RPMI8226 (cell line): Measurements from ENCODE around the gene FCRL3.
"Not testable (repeated sequence)": the region's sequence is repeated elsewhere in the genome, so short reads cannot be mapped to it uniquely, and the experiment has no call there.

Experiments used
- DNase-seq: peaks from one replicate; pipeline ENCODE4 v3.0.0-alpha.2; 2015

Gene FCRL3, protein sequence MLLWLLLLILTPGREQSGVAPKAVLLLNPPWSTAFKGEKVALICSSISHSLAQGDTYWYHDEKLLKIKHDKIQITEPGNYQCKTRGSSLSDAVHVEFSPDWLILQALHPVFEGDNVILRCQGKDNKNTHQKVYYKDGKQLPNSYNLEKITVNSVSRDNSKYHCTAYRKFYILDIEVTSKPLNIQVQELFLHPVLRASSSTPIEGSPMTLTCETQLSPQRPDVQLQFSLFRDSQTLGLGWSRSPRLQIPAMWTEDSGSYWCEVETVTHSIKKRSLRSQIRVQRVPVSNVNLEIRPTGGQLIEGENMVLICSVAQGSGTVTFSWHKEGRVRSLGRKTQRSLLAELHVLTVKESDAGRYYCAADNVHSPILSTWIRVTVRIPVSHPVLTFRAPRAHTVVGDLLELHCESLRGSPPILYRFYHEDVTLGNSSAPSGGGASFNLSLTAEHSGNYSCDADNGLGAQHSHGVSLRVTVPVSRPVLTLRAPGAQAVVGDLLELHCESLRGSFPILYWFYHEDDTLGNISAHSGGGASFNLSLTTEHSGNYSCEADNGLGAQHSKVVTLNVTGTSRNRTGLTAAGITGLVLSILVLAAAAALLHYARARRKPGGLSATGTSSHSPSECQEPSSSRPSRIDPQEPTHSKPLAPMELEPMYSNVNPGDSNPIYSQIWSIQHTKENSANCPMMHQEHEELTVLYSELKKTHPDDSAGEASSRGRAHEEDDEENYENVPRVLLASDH

DNA sequence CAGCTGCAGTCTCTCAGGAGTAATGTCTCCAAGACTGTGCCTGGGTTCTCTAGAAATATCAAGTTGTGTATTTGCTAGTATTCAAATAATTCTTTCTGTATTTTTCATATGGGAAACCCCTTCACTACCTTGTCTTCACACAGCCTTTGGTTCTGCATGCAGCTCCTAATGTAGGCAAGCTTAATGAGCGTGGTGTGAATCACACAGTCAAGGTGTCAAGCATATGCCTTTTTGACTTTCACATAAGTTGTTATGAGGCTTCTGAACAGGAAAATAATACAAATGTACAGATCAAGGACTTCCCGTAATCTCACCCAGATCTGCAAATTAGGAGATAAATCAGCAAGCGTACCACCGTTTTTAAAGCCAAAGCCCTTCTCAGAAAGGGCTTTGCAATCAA is at the start of gene FCRL3:
Gene FCRL3, minus strand, starts transcription at position 38 of the 400 bp plus-strand sequence. CDS start 280 bp downstream, outside the sequence.
- no peak for DNase-seq

DNA sequence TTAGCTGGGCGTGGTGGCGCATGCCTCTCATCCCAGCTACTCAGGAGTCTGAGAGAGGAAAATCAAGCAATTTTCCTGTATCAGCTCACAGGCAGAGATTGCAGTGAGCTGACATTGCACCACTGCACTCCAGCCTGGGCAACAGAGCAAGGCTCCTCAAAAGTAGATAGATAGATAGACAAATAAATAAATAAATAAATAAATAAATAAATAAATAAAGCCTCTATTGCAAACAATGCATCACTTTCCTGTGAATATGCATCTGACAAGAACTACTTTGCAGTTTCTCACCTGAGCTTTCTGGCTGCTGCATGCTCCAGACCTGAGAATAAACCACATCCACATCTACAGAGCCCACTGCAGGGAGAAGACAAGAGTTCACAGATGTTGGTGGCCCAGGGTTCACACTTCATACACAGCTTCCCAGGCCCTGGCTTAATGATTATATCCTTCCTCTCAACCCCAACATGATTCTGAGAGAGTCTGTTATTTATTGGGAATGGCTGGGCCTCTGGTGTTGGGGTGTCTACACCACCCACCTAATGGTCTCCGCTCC is 47.8 kb upstream of the FCRL3 start:
- no peak for DNase-seq

DNA sequence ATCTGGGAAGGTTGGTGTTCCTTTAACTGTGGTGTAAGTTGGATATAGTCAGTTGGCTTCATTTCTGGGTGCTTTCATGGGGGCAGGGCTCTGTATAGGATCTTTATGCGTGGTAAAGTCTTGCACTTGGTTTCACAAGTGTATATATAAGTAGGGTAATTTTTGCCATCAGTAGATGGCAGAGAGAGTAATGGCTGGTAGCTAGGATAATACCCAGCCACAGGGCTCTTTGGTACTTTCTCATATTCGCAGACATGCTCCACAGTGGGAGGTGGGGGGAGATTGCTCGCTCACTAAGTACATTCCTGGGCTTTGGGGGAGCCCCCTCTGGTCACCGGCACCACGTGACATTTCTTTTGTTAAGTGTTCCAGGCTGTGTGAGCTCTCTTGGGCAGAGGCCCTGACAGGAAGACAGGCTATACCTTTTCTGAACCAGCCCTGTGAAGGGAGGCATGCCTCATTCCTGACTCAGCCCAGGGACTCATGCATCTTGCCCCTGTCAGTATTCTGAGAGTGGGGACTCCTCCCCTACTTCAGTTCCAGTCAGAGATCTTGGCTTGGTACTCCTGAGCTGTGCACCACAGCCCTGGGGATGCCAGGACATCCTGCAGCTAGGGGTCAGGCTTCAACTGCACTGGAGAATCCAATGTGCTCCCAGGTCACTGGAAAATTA is 38.8 kb upstream of the FCRL3 start:
- DNase-seq, result no peak

DNA sequence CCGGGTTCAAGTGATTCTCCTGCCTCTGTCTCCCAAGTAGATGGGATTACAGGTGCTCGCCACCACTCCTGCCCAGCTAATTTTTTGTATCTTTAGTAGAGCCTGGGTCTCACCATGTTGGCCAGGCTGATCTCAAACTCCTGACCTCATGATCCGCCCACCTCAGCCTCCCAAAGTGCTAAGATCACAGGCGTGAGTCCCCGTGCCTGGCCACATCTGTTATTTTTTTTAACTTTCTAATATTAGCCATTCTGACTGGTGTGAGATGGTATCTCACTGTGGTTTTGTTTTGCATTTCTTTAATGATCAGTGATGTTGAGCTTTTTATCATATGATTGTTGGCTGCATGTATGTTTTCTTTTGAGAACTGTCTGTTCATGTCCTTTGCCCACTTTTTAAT is 35.4 kb upstream of the FCRL3 start:
- not testable (repeated sequence) for DNase-seq

DNA sequence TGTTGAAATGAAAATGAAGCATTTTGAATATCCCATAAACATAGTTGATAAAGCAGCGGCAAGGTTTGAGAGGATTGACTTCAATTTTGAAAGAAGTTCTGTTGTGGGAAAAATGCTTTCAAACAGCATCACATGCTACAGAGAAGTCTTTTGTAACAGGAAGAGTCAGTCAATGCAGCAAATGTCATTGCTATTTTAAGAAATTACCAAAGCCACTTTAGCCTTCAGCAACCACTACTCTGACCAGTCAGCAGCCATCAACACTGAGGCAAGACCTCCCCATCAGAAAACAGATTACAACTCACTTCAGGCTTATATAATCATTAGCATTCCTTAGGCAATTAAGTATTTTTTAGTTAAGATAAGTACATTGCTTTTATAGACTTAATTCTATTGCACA is 33.8 kb upstream of the FCRL3 start:
- peak; percentile 72 for DNase-seq

DNA sequence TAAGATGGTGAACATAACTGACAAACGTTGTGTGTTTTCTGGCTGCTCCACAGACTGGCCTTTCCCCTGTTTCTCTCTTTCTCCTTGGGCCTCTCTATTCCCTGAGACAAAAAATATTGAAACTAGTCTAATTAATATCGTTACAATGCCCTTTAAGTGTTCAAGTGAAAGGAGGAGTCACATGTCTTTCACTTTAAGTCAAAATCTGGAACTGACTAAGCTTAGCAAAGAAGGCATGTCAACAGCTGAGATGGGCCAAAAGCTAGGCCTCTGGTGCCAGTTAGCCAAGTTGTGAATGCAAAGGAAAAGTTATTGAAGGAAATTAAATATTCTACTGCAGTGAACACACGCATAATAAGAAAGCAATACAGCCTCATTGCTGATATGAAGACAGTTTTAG is 32.2 kb upstream of the FCRL3 start:
- DNase-seq, result no peak

DNA sequence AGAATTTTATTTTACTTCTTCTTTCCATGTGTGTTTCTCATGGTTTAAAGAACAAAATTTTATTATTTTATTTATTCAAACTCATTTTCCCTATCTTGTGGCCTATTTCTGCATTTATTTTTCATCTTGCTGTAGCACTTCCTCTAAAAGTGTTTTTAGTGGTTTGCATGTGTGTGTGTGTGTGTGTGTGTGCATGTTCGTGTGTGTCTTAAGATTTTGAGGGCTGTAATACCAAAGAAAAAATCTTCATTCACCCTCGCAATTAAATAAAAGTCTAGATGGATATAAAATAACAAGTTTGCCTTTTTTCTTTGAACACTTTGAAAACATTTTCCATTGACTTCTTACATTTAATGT is 24.6 kb upstream of the FCRL3 start:
- DNase-seq, result no peak

DNA sequence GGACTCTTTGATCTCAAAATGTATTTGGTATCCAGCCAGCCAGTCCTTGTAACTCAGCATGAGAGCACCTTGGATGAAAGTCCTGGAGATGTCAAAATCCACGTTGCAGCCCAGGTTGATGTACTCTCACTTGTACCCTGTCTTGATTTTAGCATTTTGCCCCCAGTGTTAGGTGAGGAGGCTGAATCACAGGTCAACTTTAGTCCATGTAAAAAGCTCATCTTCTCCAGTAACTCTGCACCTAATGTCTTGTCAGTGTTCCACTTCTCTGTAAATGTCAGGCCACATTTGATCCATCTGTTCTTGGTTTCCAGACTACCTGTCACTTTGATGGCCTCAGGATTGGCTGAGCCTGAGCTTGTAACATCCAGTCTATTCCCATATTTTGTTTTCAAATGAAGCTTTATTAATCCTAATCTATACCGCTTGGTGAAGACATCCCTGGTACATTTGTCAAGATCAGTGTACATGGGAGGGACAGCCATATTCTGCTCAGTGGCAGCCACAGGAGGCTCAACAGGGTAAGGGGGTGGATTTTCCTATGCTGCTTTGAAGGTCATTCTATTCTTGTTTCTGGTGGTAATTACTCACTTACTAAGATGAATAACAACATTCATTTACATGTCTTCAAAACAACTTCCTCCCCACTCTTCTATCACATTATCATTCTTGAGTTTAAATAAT is 24.1 kb upstream of the FCRL3 start:
- no peak for DNase-seq

DNA sequence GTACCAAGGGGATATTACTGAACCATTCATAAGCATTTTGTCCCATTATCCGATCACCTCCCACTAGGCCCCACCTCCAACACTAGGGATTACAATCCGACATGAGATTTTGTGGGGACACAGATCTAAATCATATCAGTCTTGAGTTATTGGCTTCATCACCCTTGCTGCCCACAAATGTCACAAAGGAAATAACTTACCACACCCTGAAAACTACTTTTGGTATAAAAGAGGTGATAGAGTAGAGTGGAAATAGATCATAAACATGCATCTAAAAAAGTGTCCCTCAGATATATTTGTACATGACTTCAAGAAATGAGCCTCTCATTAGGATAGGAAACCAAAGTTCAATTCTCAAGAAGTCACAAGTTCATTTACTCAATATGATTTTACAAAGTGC is 22.6 kb upstream of the FCRL3 start:
- no peak for DNase-seq

DNA sequence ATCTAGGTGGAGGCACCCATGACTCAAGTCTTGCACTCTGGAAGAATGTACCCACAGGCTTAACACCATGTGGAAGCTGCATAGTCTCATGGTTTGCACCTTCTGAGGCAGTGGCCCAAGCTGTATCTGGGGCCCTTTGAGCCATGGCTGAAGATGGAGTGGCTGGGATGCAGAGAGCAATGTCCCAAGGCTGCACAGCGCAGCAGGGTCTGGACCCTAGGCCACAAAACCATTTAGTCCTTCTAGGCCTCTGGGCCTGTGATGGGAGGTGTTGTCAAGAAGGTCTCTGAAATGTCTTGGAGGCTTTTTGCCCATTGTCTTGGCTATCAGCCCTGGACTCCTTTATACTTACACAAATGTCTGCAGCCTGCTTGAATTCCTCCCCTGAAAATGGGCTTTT is 21.4 kb upstream of the FCRL3 start:
- DNase-seq, result no peak

DNA sequence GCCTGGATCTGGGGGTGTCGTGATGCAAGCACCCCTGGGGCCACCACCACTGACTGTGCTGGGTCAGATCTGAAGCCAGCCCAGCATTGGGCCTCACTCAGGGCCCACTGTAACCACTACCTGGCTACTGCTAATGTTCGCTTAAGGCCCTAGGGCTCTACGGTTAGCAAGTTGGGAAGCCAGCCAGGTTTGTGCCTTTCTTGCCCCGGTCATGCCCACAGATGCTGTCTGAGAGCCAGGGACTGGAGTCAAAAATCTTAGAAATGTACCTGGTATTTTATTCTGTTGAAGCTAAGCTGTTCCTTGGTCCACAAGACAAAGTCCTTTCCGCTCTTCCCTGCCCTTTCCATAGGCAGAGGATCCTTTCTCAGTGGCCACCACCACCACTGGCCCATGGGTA is 15.2 kb upstream of the FCRL3 start:
- DNase-seq, result no peak

DNA sequence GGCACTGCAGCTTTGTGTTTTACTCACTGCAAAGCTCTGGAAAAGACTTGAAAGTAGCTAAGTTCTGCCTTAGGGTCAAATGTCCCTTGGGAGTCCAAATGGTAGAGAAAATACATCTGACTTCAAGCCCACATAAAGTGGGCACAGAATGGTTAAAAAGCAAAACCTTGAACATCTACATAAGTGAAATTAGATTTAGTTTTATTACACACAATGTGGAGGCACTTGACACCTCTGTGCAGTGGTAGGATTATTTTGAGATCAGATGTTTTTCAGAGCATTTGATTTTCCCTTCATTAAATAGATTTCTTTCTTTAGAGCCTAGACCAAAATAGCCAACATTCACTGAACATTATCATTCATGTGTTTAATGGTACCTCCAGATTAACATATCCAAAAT is 11.2 kb upstream of the FCRL3 start:
- DNase-seq, result no peak

DNA sequence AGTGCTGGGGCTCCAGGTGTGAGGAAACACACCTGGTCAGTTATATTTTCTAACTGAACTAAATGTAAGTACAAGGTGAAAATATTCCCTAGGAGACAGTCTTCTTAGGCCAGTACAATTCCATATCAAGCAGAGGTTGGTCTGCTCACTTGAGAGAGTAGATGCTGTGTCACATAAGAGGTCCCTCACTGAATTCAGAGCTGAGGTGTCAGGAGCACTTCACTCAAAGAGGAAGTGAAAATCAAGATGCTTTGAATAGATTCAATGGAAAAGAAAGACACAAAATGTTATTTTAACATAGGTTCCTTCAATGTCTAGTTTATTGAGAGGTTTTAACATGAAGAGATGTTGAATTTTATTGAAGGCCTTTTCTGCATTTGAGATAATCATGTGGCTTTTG is 4.3 kb upstream of the FCRL3 start:
- DNase-seq, result peak; percentile 70

DNA sequence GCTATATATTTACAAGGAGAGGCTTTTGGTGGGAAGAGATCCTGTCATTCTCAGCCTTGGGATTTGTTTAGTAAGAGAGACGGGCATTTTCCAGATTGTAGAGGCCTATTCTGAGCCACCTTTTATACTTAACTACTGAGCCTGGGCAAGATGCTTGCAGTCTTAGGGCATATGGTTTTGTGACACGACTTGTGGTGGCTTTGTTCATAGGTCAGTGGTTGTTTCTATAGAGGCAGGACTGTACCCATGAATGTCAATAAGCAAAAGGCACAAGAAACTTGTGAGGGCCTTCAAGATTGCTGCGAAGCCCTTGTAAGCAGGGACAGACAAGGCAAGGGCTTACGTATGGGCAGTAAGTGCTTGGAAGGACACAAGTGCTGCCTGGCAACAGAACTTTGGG is 3.4 kb upstream of the FCRL3 start:
- DNase-seq, result no peak

DNA sequence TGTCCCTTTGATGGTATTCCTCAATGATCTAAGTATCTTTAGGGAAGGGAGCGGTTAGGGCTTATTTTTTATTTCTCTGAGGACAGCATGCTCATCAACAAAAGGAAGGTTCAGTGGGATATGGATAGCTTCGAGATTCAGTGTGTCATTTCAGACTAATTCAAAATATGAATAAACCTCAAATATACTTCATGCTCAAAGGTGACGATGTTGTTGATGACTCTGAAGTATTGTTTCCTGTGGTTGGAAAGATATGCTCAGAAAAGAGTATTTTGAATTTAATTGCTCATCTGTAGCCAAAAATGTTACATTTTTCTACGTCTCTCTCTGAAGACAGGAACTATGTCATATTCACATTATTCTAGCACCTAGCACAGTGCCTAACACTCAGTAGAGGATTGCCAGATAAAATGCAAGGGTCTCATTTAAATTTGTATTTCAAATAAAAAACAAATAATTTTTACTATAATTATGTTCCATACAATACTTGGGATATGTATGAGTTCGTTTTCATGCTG is 1.8 kb upstream of the FCRL3 start:
- no peak for DNase-seq

DNA sequence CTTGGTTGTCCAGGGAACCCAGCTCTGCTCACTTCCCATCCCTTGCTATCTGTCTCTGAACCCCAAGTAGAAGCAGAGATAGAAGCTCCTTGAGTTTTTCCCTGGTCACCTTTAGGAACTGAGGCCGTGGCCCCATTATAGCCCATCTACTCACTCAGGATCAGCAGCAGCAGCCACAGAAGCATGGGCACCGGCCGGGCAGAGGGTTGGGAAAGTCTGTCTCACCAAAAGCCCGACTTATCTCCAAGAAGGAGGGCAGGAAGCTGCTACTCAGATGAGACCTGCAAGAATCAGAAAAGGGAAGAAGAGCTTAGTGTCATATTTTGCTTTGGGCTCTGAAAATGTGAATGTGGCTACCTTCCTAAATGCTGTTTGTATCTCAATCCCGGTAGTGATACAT is 264 bp downstream of the FCRL3 start:
- DNase-seq, result no peak

DNA sequence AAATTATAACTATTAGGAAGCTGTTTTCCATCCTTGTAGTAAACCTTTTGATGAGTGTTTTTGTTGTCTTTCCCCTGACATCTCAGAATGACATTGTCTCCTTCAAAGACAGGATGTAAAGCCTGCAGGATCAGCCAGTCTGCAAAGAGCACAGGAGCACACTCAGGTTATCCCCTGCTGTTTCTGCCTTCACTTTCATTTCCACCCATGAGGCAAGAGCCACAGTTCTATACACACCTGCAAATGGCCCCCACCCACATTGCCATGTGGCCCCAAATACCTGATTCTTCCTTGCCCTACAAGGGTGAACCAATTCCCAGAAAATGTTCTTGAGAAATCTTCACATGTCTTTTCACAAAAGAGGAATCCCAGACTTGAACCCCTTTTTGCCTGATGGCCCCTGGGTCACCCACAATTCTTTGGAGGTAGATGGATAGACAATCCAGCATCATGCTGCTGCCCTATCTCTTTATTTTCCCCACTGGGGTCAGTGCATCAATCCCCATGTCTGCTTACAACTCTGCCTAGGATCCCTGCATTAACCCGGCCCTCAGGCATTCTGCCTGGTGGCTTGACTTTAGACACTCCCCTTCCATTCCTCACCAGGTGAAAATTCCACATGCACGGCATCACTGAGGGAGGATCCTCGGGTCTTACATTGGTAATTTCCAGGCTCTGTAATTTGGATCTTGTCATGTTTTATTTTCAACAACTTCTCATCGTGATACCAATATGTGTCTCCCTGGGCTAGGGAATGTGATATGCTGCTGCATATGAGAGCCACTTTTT is 2.6 kb downstream of the FCRL3 start:
- DNase-seq, result peak; percentile 50

DNA sequence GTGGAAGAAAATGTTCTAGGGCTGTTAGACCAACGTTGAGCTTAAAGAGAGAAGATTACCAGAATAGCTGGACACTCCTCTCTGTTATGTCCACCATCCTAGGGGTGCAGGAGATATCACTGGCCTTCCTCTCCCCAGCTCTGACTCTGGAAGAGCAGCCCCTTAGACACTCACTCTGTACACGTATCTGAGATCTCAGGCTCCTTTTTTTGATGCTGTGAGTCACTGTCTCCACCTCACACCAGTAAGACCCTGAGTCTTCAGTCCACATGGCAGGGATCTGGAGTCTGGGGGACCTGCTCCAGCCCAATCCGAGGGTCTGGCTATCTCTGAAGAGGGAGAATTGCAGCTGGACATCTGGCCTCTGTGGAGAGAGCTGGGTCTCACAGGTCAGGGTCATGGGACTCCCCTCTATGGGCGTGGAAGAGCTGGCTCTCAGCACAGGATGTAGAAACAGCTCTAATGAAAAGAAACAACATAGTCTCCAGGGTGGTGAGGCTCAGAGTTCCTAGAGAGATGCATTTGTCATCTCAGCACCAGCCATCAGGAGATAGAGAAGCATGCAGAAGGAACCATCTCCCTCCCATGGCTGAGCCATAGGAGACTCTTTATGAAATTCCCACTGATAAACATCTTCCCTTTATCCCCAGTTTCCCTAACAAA is 3.5 kb downstream of the FCRL3 start:
- DNase-seq, result no peak

DNA sequence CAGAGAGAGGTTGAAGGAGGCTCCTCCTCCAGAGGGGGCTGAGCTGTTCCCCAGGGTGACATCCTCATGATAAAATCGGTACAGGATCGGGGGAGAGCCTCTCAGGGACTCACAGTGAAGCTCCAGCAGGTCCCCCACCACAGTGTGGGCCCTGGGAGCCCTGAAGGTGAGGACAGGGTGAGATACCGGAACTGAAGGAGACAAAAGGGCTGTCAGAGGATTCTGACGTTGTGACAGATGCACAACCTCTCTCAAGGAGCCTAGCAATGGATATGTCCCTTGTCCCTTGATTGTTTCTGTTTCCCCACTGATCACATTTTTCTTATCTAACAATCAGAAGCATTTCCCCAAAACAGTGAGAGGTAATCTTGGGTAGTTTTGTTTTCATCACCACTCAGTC is 5.2 kb downstream of the FCRL3 start:
- DNase-seq, result no peak

DNA sequence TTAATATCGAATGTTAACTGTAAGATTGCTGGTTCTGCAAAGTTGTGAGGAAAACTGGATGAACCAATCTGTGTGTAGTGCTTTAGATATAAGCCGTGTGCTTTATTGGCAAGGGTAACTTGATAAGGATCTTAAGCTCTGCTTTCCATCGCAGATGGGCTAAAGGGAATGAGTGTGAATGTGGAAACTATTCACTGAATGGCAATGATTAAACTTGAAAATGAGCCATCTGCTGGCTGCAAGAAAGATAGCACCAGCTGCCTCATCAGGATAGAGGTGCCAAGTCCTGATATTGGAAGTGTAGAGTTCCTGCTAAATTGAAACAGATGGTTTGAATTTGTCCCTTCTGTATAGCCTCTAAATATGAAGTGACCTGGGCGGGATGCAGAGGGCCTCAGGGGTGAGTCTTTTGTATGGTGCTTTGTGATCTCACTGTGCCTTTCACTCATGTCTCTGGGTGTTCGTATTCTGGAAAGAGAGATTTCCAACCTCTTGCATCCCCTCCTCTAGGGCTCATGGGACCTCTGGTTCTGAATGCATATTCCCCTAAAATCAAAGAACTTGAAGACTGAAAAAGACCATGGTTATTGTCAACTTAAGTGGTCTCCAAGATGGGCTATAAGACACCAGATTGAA is 9.2 kb downstream of the FCRL3 start:
- peak; percentile 62 for DNase-seq
